Measurements from ENCODE around the gene AK9.
A peak's percentile ranks its signal among the peaks of the same experiment; 100 is the strongest.
"Not testable (repeated sequence)": the region's sequence is repeated elsewhere in the genome, so short reads cannot be mapped to it uniquely, and the experiment has no call there.

Gene AK9

GRCh38 chr6:109696355-109696754 lies 5.4 kb upstream of the AK9 start:
- no peak for DNase-seq (ENCODE audit: low read depth in 2 of 2)

- no peak for DNase-seq (ENCODE audit: low read depth in 2 of 2)
Measured at GRCh38 chr6:109695468-109695867, 4.5 kb upstream of the AK9 start.

GRCh38 chr6:109693111-109693510 lies 2.1 kb upstream of the AK9 start:
- DNase-seq (ENCODE audit: low read depth in 2 of 2), result no peak

GRCh38 chr6:109690373-109690736 lies 647 bp downstream of the AK9 start:
- peak; percentile 48 to 61 for DNase-seq (ENCODE audit: low read depth in 2 of 2)

- no peak for DNase-seq (ENCODE audit: low read depth in 2 of 2)
Measured at GRCh38 chr6:109687271-109687761, 3.7 kb downstream of the AK9 start.

GRCh38 chr6:109686566-109687265 lies 4.3 kb downstream of the AK9 start:
- DNase-seq (ENCODE audit: low read depth in 2 of 2), result no peak

- not testable (repeated sequence) for DNase-seq (ENCODE audit: low read depth in 2 of 2)
Measured at GRCh38 chr6:109678661-109679505, 12.1 kb downstream of the AK9 start.

GRCh38 chr6:109678240-109678639 lies 12.8 kb downstream of the AK9 start:
- DNase-seq (ENCODE audit: low read depth in 2 of 2), result no peak

GRCh38 chr6:109676724-109677123 lies 14.3 kb downstream of the AK9 start:
- DNase-seq (ENCODE audit: low read depth in 2 of 2), result no peak

GRCh38 chr6:109672839-109673238 lies 18.2 kb downstream of the AK9 start:
- DNase-seq (ENCODE audit: low read depth in 2 of 2), result no peak

- no peak for DNase-seq (ENCODE audit: low read depth in 2 of 2)
Measured at GRCh38 chr6:109672175-109672574, 18.8 kb downstream of the AK9 start.

GRCh38 chr6:109671733-109672132 lies 19.3 kb downstream of the AK9 start:
- no peak for DNase-seq (ENCODE audit: low read depth in 2 of 2)

- no peak for DNase-seq (ENCODE audit: low read depth in 2 of 2)
Measured at GRCh38 chr6:109669811-109670210, 21.2 kb downstream of the AK9 start.

GRCh38 chr6:109662192-109662591 lies 28.8 kb downstream of the AK9 start:
- no peak for DNase-seq (ENCODE audit: low read depth in 2 of 2)

- no peak for DNase-seq (ENCODE audit: low read depth in 2 of 2)
Measured at GRCh38 chr6:109660526-109661320, 30.3 kb downstream of the AK9 start.

- DNase-seq (ENCODE audit: low read depth in 2 of 2), result no peak
Measured at GRCh38 chr6:109655761-109656262, 35.2 kb downstream of the AK9 start.

- no peak for DNase-seq (ENCODE audit: low read depth in 2 of 2)
Measured at GRCh38 chr6:109653264-109653663, 37.7 kb downstream of the AK9 start.

GRCh38 chr6:109644131-109644530 lies 46.9 kb downstream of the AK9 start:
- no peak for DNase-seq (ENCODE audit: low read depth in 2 of 2)

- no peak for DNase-seq (ENCODE audit: low read depth in 2 of 2)
Measured at GRCh38 chr6:109632405-109632804, 58.6 kb downstream of the AK9 start.

- no peak for DNase-seq (ENCODE audit: low read depth in 2 of 2)
Measured at GRCh38 chr6:109631403-109631802, 59.6 kb downstream of the AK9 start.

- DNase-seq (ENCODE audit: low read depth in 2 of 2), result no peak
Measured at GRCh38 chr6:109628158-109629000, 62.6 kb downstream of the AK9 start.

Measured in stimulated activated CD4-positive, alpha-beta T cell treated with anti-CD3 and anti-CD28 coated beads, Interleukin-1b, Interleukin-23, amount 100 ng/mL, for 4 hours (primary cell).